Colonic mucosa (tissue), 4 donors: ENCODE results near the gene DAB1. TPM values are rescaled to one million over a fixed set of nuclear protein-coding genes. Genes with fewer than 3 reads are reported as not detected.

Experiments
- DNase-seq: peaks from one replicate; pipeline ENCODE4 v3.0.0-alpha.2; 2020
- H3K27ac ChIP-seq: fragments of 200-600 bp; one replicate; pipeline ENCODE4 v1.8.0; 2021
- H3K27me3 ChIP-seq: fragments of 200-600 bp; one replicate; pipeline ENCODE4 v1.8.0; 2021
- H3K36me3 ChIP-seq: fragments of 200-600 bp; one replicate; pipeline ENCODE4 v1.8.0; 2021
- H3K4me1 ChIP-seq: fragments of 200-600 bp; one replicate; pipeline ENCODE4 v1.8.0; 2021; ENCODE audit warnings: mild to moderate bottlenecking
- H3K4me3 ChIP-seq: fragments of 200-600 bp; one replicate; pipeline ENCODE4 v1.8.0; 2021
- H3K9ac ChIP-seq, 2 donors: one replicate each; pipeline ENCODE4 v1.7.0; 2013; ENCODE audit warnings: control low read depth in 2 of 2, low read depth in 2 of 2, low read length in 2 of 2
- H3K9me3 ChIP-seq: fragments of 200-600 bp; one replicate; pipeline ENCODE4 v1.8.0; 2021
- CTCF ChIP-seq: fragments of 200-600 bp; IDR thresholded peaks from one replicate; pipeline ENCODE4 v1.8.0; 2022; ENCODE audit warnings: antibody characterized with exemption, mild to moderate bottlenecking
- intact Hi-C: fragments of 100-400 bp; cut with DNase I; formaldehyde crosslinking; loops from one replicate; pipeline ENCODE4 v1.14.1; 2022
- total RNA-seq, 2 donors: library from RNA; stranded (reverse); fragmentation: NEBNext Ultra II Directional in 1 of 2; extraction: Animal tissue kit (Norgen Biotek cat#: 25700) in 1 of 2; gene quantifications; one replicate each; pipeline ENCODE4 v1.2.1, GENCODE V29; 2021
- donor health status: healthy.
- donor health status: DM: no; HTN: no; CAD: no.
- donor health status: DM: no; HTN: no; CAD: no.

DAB1 gene
- total RNA-seq, 2 donors from 2014 or later = 0.42 TPM; not detected in 1

- Histone ChIP-seq H3K36me3 (no peaks in the 10 kb centered on the region), H3K27ac (no peak overlapping the region), H3K4me1 (no peaks in the 10 kb centered on the region), H3K27me3 (no peaks in the 10 kb centered on the region), H3K9ac (no peak overlapping the region), H3K4me3 (no peak overlapping the region), H3K9me3 (no peaks in the 10 kb centered on the region)
- intact Hi-C loops = no loop called here
- DNase-seq = no peak
- no peak for TF ChIP-seq CTCF
Observed at GRCh38 chr1:56977910-56978309, 445.9 kb downstream of the DAB1 start.

GRCh38 chr1:56975446-56975845 is 448.4 kb downstream of the DAB1 start:
- Histone ChIP-seq H3K9me3 (no peaks in the 10 kb centered on the region), H3K27ac (no peak overlapping the region), H3K36me3 (no peaks in the 10 kb centered on the region), H3K27me3 (no peaks in the 10 kb centered on the region), H3K4me1 (no peaks in the 10 kb centered on the region), H3K4me3 (no peak overlapping the region), H3K9ac (no peak overlapping the region)
- no peak for DNase-seq
- TF ChIP-seq CTCF = no peak
- intact Hi-C loops = no loop called here

- H3K4me1 ChIP-seq = no peaks in the 10 kb centered on the region
- H3K4me3 ChIP-seq = no peak overlapping the region
- H3K27ac ChIP-seq = no peak overlapping the region
- H3K27me3 ChIP-seq = no peaks in the 10 kb centered on the region
- intact Hi-C loops = no loop called here
- DNase-seq = no peak
- no peak for TF ChIP-seq CTCF
- no peak overlapping the region for H3K9ac ChIP-seq
- no peaks in the 10 kb centered on the region for H3K36me3 ChIP-seq
- H3K9me3 ChIP-seq = no peaks in the 10 kb centered on the region
Observed at GRCh38 chr1:56973923-56974742, 449.7 kb downstream of the DAB1 start.

GRCh38 chr1:56972976-56973375 is 450.9 kb downstream of the DAB1 start:
- H3K36me3 ChIP-seq = no peaks in the 10 kb centered on the region
- DNase-seq = no peak
- TF ChIP-seq CTCF = no peak
- H3K4me1 ChIP-seq = no peaks in the 10 kb centered on the region
- H3K9me3 ChIP-seq = no peaks in the 10 kb centered on the region
- H3K27ac ChIP-seq = no peak overlapping the region
- H3K27me3 ChIP-seq = no peaks in the 10 kb centered on the region
- H3K9ac ChIP-seq = no peak overlapping the region
- H3K4me3 ChIP-seq = no peak overlapping the region
- intact Hi-C loops = no loop called here

GRCh38 chr1:56970280-56970679 is 453.6 kb downstream of the DAB1 start:
- intact Hi-C loops = no loop called here
- Histone ChIP-seq H3K27me3 (no peaks in the 10 kb centered on the region), H3K4me3 (no peak overlapping the region)

More at GRCh38 chr1:56970280-56970679, 453.6 kb downstream of the DAB1 start:
- no peak for TF ChIP-seq CTCF
- no peak overlapping the region for H3K9ac ChIP-seq
- H3K9me3 ChIP-seq = no peaks in the 10 kb centered on the region
- DNase-seq = no peak
- no peaks in the 10 kb centered on the region for H3K36me3 ChIP-seq
- H3K4me1 ChIP-seq = no peaks in the 10 kb centered on the region
- H3K27ac ChIP-seq = no peak overlapping the region
